GDM1 (cell line): ENCODE measurements around the gene DHX57.
"Not testable (repeated sequence)": the region's sequence is repeated elsewhere in the genome, so short reads cannot be mapped to it uniquely, and the experiment has no call there.

ENCODE experiments used
- DNase-seq: peaks from one replicate; lab custom pipeline; 2025; lab: John Stamatoyannopoulos, UW

The DHX57 gene

GRCh38 chr2:38797953-38798352 lies 77.8 kb downstream of the DHX57 start:
- DNase-seq = no peak

- no peak for DNase-seq
Observed at GRCh38 chr2:38797250-38797676, 78.5 kb downstream of the DHX57 start.

GRCh38 chr2:38795016-38795415 lies 80.7 kb downstream of the DHX57 start:
- not testable (repeated sequence) for DNase-seq

- no peak for DNase-seq
Observed at GRCh38 chr2:38794235-38794946, 81.3 kb downstream of the DHX57 start.

GRCh38 chr2:38793511-38793910 lies 82.2 kb downstream of the DHX57 start:
- DNase-seq = no peak

GRCh38 chr2:38792751-38793150 lies 83.0 kb downstream of the DHX57 start:
- no peak for DNase-seq

GRCh38 chr2:38792321-38792720 lies 83.4 kb downstream of the DHX57 start:
- DNase-seq = not testable (repeated sequence)

GRCh38 chr2:38791744-38792143 lies 84.0 kb downstream of the DHX57 start:
- DNase-seq = no peak

GRCh38 chr2:38789691-38790090 lies 86.0 kb downstream of the DHX57 start:
- no peak for DNase-seq

- DNase-seq = no peak
Observed at GRCh38 chr2:38788306-38788705, 87.4 kb downstream of the DHX57 start.

GRCh38 chr2:38783586-38783985 lies 92.1 kb downstream of the DHX57 start:
- no peak for DNase-seq

- DNase-seq = no peak
Observed at GRCh38 chr2:38778687-38779082, 97.0 kb downstream of the DHX57 start.

GRCh38 chr2:38776531-38776930 lies 99.2 kb downstream of the DHX57 start:
- DNase-seq = no peak

- no peak for DNase-seq
Observed at GRCh38 chr2:38775921-38776225, 99.9 kb downstream of the DHX57 start.

GRCh38 chr2:38775097-38775920 lies 100.4 kb downstream of the DHX57 start:
- DNase-seq = no peak

GRCh38 chr2:38771632-38772031 lies 104.1 kb downstream of the DHX57 start:
- no peak for DNase-seq

GRCh38 chr2:38765551-38765950 lies 110.2 kb downstream of the DHX57 start:
- DNase-seq = no peak

- no peak for DNase-seq
Observed at GRCh38 chr2:38765149-38765548, 110.6 kb downstream of the DHX57 start.

GRCh38 chr2:38763728-38764127 lies 112.0 kb downstream of the DHX57 start:
- DNase-seq = no peak

GRCh38 chr2:38763228-38763627 lies 112.5 kb downstream of the DHX57 start:
- no peak for DNase-seq

GRCh38 chr2:38755891-38756290 lies 119.8 kb downstream of the DHX57 start:
- DNase-seq = not testable (repeated sequence)

- no peak for DNase-seq
Observed at GRCh38 chr2:38754506-38754905, 121.2 kb downstream of the DHX57 start.

- no peak for DNase-seq
Observed at GRCh38 chr2:38754049-38754448, 121.7 kb downstream of the DHX57 start.
